Left lung (tissue), 10 donors: ENCODE results near the gene SEMA3B. TPM values are rescaled to one million over a fixed set of nuclear protein-coding genes. Genes with fewer than 3 reads are reported as not detected.

Experiments used
- ATAC-seq: fragments of 200-7000 bp; cut with Tn5 transposase; one replicate; pipeline ENCODE4 v1.9.1; 2020; ENCODE audit warnings: moderate library complexity
- DNase-seq, 4 donors: peaks; one replicate each; pipeline ENCODE4 v3.0.0-alpha.2; 2013 to 2020
- H3K27ac ChIP-seq, 2 donors: fragments of 200-600 bp; sonication (generic) in 1 of 2; one replicate each; pipeline versions ENCODE4 v1.5.0 to v1.8.0; 2020 to 2021
- H3K27me3 ChIP-seq, 2 donors: fragments of 200-600 bp; sonication (generic) in 1 of 2; one replicate each; pipeline versions ENCODE4 v1.5.0 to v1.8.0; 2020 to 2021
- H3K36me3 ChIP-seq, 2 donors: fragments of 200-600 bp; sonication (generic) in 1 of 2; one replicate each; pipeline versions ENCODE4 v1.5.0 to v1.8.0; 2020 to 2021
- H3K4me1 ChIP-seq, 2 donors: fragments of 200-600 bp; one replicate each; pipeline ENCODE4 v1.8.0; 2021
- H3K4me3 ChIP-seq, 2 donors: fragments of 200-600 bp; sonication (generic) in 1 of 2; one replicate each; pipeline versions ENCODE4 v1.5.0 to v1.8.0; 2020 to 2021; ENCODE audit warnings: mild to moderate bottlenecking in 1 of 2
- H3K9me3 ChIP-seq, 2 donors: fragments of 200-600 bp; sonication (generic) in 1 of 2; one replicate each; pipeline versions ENCODE4 v1.5.0 to v1.8.0; 2020 to 2021
- intact Hi-C, 2 donors: fragments of 100-400 bp; cut with DNase I; formaldehyde crosslinking; loops; one replicate each; pipeline versions ENCODE4 v1.11.2 to v1.14.2; 2022
- polyA plus RNA-seq, 6 donors: library from polyadenylated mRNA; unstranded; fragments of 120-200 nt; gene quantifications; one replicate each; pipeline ENCODE4 v1.2.1, GENCODE V29; 2013; ENCODE audit not compliant: insufficient read length in 6 of 6
- total RNA-seq, 2 donors: library from RNA; stranded (reverse); fragmentation: NEBNext Ultra II Directional; extraction: Animal tissue kit (Norgen Biotek cat#: 25700); gene quantifications; one replicate each; pipeline ENCODE4 v1.2.1, GENCODE V29; 2021
- TF ChIP-seq, protein P1 (sequence below), 2 donors: fragments of 200-600 bp; sonication (generic) in 1 of 2; IDR thresholded peaks; one replicate each; pipeline versions ENCODE4 v1.5.0 to v1.8.0; 2021; ENCODE audit warnings: antibody characterized with exemption in 2 of 2
- donor health status: DM: no; HTN: yes; CAD: no.
- donor health status: DM: no; HTN: no; CAD: no.

The SEMA3B gene
- total and polyA plus RNA-seq, 8 donors: 20.6 to 92.7 (median 28.2) TPM

DNA sequence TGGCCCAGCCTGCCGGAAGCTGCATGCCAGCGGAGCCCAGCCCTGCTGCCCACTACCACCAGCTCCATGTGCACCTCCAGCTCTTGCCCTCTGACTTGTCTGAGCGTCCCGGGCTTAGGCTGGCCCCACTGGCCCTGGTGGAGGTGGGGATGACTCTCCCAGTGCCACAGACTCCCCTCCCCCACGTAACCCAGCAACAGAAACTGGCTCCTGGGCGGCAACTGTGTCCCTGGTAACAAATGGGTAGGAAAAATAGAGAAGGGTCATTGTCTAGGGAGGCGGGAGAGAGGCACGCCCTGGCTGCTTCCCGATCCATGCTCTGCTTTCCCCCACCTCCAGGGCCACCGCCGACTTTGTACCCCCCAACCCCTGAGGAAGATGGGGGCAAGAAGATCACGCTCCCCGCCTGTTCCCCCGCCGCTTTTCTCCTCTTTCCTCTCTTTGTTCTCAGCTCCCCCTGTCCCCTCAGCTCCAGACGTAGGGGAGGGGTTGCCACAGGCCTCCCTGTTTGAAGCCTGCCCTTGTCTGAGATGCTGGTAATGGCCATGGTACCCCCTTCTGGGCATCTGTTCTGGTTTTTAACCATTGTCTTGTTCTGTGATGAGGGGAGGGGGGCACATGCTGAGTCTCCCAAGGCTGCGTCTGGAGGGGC, 10.8 kb upstream of the SEMA3B start:
- H3K4me1 ChIP-seq: peaks cover 10 to 83% of the 10 kb centered on the region in 2 donors
- H3K36me3 ChIP-seq: peaks cover 0 to 66% of the 10 kb centered on the region in 2 donors
- DNase-seq: no peak
- no peak overlapping the region for H3K4me3 ChIP-seq
- ATAC-seq: no peak
- H3K27ac ChIP-seq: peak overlapping the region; percentile 88 to 98
- H3K27me3 ChIP-seq: no peaks in the 10 kb centered on the region
- intact Hi-C loops: no loop called here
- TF ChIP-seq, protein P1, sequence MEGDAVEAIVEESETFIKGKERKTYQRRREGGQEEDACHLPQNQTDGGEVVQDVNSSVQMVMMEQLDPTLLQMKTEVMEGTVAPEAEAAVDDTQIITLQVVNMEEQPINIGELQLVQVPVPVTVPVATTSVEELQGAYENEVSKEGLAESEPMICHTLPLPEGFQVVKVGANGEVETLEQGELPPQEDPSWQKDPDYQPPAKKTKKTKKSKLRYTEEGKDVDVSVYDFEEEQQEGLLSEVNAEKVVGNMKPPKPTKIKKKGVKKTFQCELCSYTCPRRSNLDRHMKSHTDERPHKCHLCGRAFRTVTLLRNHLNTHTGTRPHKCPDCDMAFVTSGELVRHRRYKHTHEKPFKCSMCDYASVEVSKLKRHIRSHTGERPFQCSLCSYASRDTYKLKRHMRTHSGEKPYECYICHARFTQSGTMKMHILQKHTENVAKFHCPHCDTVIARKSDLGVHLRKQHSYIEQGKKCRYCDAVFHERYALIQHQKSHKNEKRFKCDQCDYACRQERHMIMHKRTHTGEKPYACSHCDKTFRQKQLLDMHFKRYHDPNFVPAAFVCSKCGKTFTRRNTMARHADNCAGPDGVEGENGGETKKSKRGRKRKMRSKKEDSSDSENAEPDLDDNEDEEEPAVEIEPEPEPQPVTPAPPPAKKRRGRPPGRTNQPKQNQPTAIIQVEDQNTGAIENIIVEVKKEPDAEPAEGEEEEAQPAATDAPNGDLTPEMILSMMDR (IDR thresholded peaks at IDR 0.05): no peak
- no peaks in the 10 kb centered on the region for H3K9me3 ChIP-seq

DNA sequence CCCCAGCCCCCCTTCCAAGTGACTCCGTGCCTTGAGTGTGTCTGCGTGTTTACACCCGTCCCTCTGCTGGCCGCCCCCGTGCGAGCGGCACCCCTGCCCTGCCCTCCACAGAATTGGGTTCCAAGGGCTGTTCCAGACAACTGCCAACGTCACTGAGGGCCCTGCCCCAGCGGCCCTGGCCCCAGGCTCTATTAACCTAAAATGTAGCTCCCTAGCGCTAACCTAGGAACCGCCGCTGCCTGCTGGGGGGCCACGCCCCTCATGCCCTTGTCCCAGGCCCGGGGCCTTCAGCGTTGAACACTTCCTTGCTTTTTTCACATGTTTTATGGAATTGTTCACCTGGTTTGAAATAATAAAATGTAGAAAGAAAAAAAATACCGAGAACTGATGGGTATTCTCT, 10.0 kb upstream of the SEMA3B start:
- TF ChIP-seq, protein P1 (IDR thresholded peaks at IDR 0.05): no peak
- peaks cover 13 to 81% of the 10 kb centered on the region in 2 donors for H3K4me1 ChIP-seq
- no peaks in the 10 kb centered on the region for H3K9me3 ChIP-seq
- no peaks in the 10 kb centered on the region for H3K27me3 ChIP-seq
- no peak for ATAC-seq
- peak in 1 of 4 donors; percentile 53 for DNase-seq
- H3K36me3 ChIP-seq: peaks cover 0 to 58% of the 10 kb centered on the region in 2 donors
- intact Hi-C loops: no loop called here
- no peak overlapping the region for H3K4me3 ChIP-seq
- H3K27ac ChIP-seq: peak overlapping the region; percentile 88 to 98

DNA sequence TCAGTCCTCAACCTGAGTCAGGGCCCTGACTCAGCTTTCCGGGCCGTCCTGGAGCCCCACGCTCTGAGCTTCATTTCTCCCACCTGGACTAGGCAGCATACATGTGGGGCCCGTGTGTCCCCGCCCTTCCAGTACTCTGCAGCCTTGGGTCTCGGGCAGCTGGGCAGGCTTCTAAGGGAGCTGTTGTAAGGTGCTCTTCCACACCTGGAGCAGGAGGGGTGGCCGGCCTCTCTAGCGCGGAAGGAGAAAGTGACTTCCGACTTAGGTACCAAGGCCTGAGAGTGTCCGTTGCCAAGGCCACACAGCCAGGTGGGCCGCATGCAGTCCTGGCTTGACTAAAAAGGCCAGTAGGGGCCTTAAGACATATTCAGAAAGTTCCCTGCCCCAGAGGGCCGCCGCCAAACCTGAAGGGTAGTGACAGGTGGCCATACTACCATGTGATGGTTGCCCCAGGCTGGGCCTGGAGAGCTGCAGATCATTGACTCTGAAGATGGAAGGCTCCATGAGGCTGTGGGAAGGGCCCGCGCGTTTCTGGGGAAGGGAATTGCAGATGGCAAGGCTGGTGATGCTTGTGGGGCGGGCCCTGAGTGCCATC, 9.4 kb upstream of the SEMA3B start:
- Histone ChIP-seq H3K4me1 (peaks cover 19 to 81% of the 10 kb centered on the region in 2 donors), H3K4me3 (peak overlapping the region in 1 of 2 donors; percentile 37)
- no peak for ATAC-seq

DNA sequence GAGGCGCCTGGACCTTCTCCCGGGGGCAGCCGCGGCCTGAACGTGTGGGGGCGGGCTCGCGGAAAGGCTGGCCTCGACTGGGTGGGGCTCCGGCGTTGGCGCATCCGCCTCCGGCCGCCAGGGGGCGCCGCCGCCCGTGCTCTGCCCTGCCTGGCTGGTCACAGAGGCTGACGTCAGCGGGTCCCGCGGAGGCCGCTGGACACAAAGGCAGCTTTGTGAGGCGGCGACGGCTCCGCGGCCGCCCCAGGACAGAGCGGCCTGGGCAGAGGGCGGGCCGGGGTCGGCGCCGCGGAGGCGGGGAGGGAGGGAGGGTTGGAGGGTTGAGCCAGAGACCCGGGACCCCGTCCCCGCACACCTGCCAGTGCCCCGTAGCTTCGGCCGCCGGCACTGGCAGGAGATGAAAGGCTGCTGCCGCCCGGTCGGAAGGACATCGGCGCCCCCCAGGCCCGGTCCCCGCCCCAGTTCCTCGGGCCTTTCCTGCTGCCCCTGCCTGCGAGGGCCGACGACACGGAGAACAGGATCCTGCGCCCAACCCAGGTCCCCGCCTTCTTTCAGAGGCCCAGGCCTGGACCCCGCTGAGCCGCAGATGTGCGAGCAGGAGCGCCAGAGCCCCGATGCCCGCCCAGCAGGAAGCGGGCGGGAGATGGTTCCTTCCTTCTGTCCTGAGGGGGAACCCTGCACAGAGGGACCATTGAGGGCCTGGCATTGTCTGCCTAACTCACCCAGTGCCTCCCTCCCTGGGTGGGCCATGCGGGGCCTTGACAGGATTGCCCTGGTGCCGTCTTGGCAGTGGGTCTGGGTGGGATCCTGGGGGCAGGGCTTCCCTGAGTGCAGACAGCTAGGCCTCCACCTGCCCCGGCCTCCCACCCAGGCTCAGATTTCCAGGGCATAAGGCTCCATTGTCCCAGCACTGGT, 8.7 kb upstream of the SEMA3B start:
- TF ChIP-seq, protein P1 (IDR thresholded peaks at IDR 0.05): peak; percentile 94 to 99
- H3K4me1 ChIP-seq: peaks cover 26 to 81% of the 10 kb centered on the region in 2 donors
- intact Hi-C loops: no loop called here

More for the DNA sequence above, 9.4 kb upstream of the SEMA3B start:
- H3K36me3 ChIP-seq: peaks cover 0 to 53% of the 10 kb centered on the region in 2 donors
- peak in 1 of 4 donors; percentile 55 for DNase-seq
- H3K27me3 ChIP-seq: no peaks in the 10 kb centered on the region
- H3K27ac ChIP-seq: peak overlapping the region; percentile 88 to 98
- intact Hi-C loops: no loop called here
- H3K9me3 ChIP-seq: no peaks in the 10 kb centered on the region
- TF ChIP-seq, protein P1 (IDR thresholded peaks at IDR 0.05): no peak

More for the DNA sequence above, 8.7 kb upstream of the SEMA3B start:
- ATAC-seq: peak; percentile 83
- Histone ChIP-seq H3K36me3 (peaks cover 0 to 45% of the 10 kb centered on the region in 2 donors), H3K27me3 (no peaks in the 10 kb centered on the region), H3K9me3 (no peaks in the 10 kb centered on the region), H3K27ac (peak overlapping the region; percentile 88 to 98), H3K4me3 (peak overlapping the region; percentile 37 to 42)
- peak; percentile 91 to 99 (median 95) for DNase-seq
